Upper lobe of right lung (tissue), 1 donor: ENCODE data around the gene SYS1. TPM values are rescaled to one million over a fixed set of nuclear protein-coding genes. Genes with fewer than 3 reads are reported as not detected.

Experiments
- ATAC-seq: fragments of 200-7000 bp; cut with Tn5 transposase; one replicate; pipeline ENCODE4 v1.9.1; 2020; ENCODE audit warnings: mild to moderate bottlenecking, moderate library complexity
- DNase-seq: peaks from one replicate; pipeline ENCODE4 v3.0.0-alpha.2; 2020
- H3K27ac ChIP-seq: fragments of 200-600 bp; one replicate; pipeline ENCODE4 v1.8.0; 2022
- H3K27me3 ChIP-seq: fragments of 200-600 bp; one replicate; pipeline ENCODE4 v1.8.0; 2022; ENCODE audit warnings: mild to moderate bottlenecking
- H3K36me3 ChIP-seq: fragments of 200-600 bp; one replicate; pipeline ENCODE4 v1.8.0; 2022
- H3K4me1 ChIP-seq: fragments of 200-600 bp; one replicate; pipeline ENCODE4 v1.8.0; 2022
- H3K4me3 ChIP-seq: fragments of 200-600 bp; one replicate; pipeline ENCODE4 v1.8.0; 2022; ENCODE audit warnings: mild to moderate bottlenecking
- H3K9me3 ChIP-seq: fragments of 200-600 bp; one replicate; pipeline ENCODE4 v1.8.0; 2022
- CTCF ChIP-seq: fragments of 200-600 bp; IDR thresholded peaks from one replicate; pipeline ENCODE4 v1.8.0; 2022; ENCODE audit warnings: antibody characterized with exemption
- intact Hi-C: fragments of 100-400 bp; cut with DNase I; formaldehyde crosslinking; loops from one replicate; pipeline ENCODE4 v1.11.0; 2022
- total RNA-seq: library from RNA; stranded (reverse); fragmentation: NEBNext Ultra II Directional; extraction: Animal tissue kit (Norgen Biotek cat#: 25700); gene quantifications from one replicate; pipeline ENCODE4 v1.2.1, GENCODE V29; 2021
- donor health status: DM: no; HTN: yes; CAD: no; lungs with severe emphysema.

The SYS1 gene
- total RNA-seq, 1 donor from 2014 or later: 46.5 TPM

- TF ChIP-seq CTCF: no peak
- peak overlapping the region; percentile 66 for H3K27ac ChIP-seq
- H3K36me3 ChIP-seq: peaks cover 56% of the 10 kb centered on the region
- ATAC-seq: peak; percentile 58
- H3K4me3 ChIP-seq: no peak overlapping the region
- peak; percentile 83 for DNase-seq
- H3K9me3 ChIP-seq: no peaks in the 10 kb centered on the region
- intact Hi-C loops: no loop called here
- H3K27me3 ChIP-seq: no peaks in the 10 kb centered on the region
- H3K4me1 ChIP-seq: peaks cover 56% of the 10 kb centered on the region
These were observed 25.4 kb upstream of the SYS1 start for GRCh38 chr20:45337367-45338120.

- Histone ChIP-seq H3K27ac (peak overlapping the region; percentile 66), H3K36me3 (peaks cover 47% of the 10 kb centered on the region), H3K27me3 (no peaks in the 10 kb centered on the region), H3K4me1 (peaks cover 65% of the 10 kb centered on the region), H3K4me3 (no peak overlapping the region), H3K9me3 (no peaks in the 10 kb centered on the region)
- intact Hi-C loops: no loop called here
- DNase-seq (no peak), ATAC-seq (no peak)
- no peak for TF ChIP-seq CTCF
These were observed 24.6 kb upstream of the SYS1 start for GRCh38 chr20:45338121-45339030.

- intact Hi-C loops: no loop called here
These were observed 23.9 kb upstream of the SYS1 start for GRCh38 chr20:45339084-45339483.

GRCh38 chr20:45339799-45340198 lies 23.2 kb upstream of the SYS1 start:
- intact Hi-C loops: no loop called here
- no peak for DNase-seq
- peaks cover 36% of the 10 kb centered on the region for H3K36me3 ChIP-seq
- no peak overlapping the region for H3K4me3 ChIP-seq
- peak overlapping the region; percentile 66 for H3K27ac ChIP-seq
- ATAC-seq: no peak
- TF ChIP-seq CTCF: no peak
- no peaks in the 10 kb centered on the region for H3K27me3 ChIP-seq
- no peaks in the 10 kb centered on the region for H3K9me3 ChIP-seq
- peaks cover 79% of the 10 kb centered on the region for H3K4me1 ChIP-seq

More at GRCh38 chr20:45339084-45339483, 23.9 kb upstream of the SYS1 start:
- DNase-seq: no peak
- no peak for TF ChIP-seq CTCF
- no peaks in the 10 kb centered on the region for H3K27me3 ChIP-seq
- no peak overlapping the region for H3K4me3 ChIP-seq
- H3K9me3 ChIP-seq: no peaks in the 10 kb centered on the region
- peaks cover 72% of the 10 kb centered on the region for H3K4me1 ChIP-seq
- peaks cover 40% of the 10 kb centered on the region for H3K36me3 ChIP-seq
- H3K27ac ChIP-seq: peak overlapping the region; percentile 66
- no peak for ATAC-seq

- no peak overlapping the region for H3K4me3 ChIP-seq
- H3K27ac ChIP-seq: peak overlapping the region; percentile 86
- H3K9me3 ChIP-seq: no peaks in the 10 kb centered on the region
- ATAC-seq (peak; percentile 11), DNase-seq (no peak)
- intact Hi-C loops: no loop called here
- H3K27me3 ChIP-seq: no peaks in the 10 kb centered on the region
- H3K36me3 ChIP-seq: peaks cover 33% of the 10 kb centered on the region
- H3K4me1 ChIP-seq: peaks cover 84% of the 10 kb centered on the region
- no peak for TF ChIP-seq CTCF
These were observed 22.6 kb upstream of the SYS1 start for GRCh38 chr20:45340236-45340847.
